ENCODE measurements around the gene WDR70. TPM values are rescaled to one million over a fixed set of nuclear protein-coding genes. Genes with fewer than 3 reads are reported as not detected.
"Not testable (repeated sequence)": the region's sequence is repeated elsewhere in the genome, so short reads cannot be mapped to it uniquely, and the experiment has no call there.

The WDR70 gene
- polyA plus RNA-seq, 1 of the 3 experiments (the other 2 are of a cell fraction), result 14.2 TPM

- Histone ChIP-seq H3K27ac (ENCODE audit: low read depth in 2 of 2, low read length in 1 of 2) (no peak overlapping the region), H3K9me3 (no peaks in the 10 kb centered on the region), H3F3A (replicated peaks; ENCODE audit: insufficient read depth) (peaks cover 15% of the 10 kb centered on the region), H3K79me2 (ENCODE audit: insufficient read depth) (peaks cover 17% of the 10 kb centered on the region), H3K36me3 (replicated peaks in 1 of 2; ENCODE audit: control insufficient read depth in 1 of 2, insufficient read depth in 2 of 2, low read length in 1 of 2) (no peaks in the 10 kb centered on the region), H3K9ac (no peak overlapping the region), H4K20me1 (ENCODE audit: insufficient read depth) (no peaks in the 10 kb centered on the region), H3K9me2 (no peaks in the 10 kb centered on the region), H3K4me1 (ENCODE audit: control insufficient read depth in 1 of 2, insufficient read depth in 2 of 2, low read depth in 1 of 2, low read length in 1 of 2) (no peaks in the 10 kb centered on the region; a peak in 1 of 4 replicates), H3K27me3 (ENCODE audit: insufficient read depth) (no peaks in the 10 kb centered on the region), H3K4me3 (ENCODE audit: low read depth in 2 of 2, low read length in 1 of 2) (no peak overlapping the region), H3K4me2 (no peak overlapping the region), H2AFZ (ENCODE audit: low read depth) (no peak overlapping the region)
- 73% methylated on average over 3 of the region's 3 CpGs for WGBS (ENCODE audit: low lambda C conversion rate)
- POLR2A ChIA-PET, result no interaction called here
- no peak for DNase-seq
- TF ChIP-seq USF2 (IDR thresholded peaks at IDR 0.05; ENCODE audit: borderline replicate concordance, low read depth, low read length) (no peak), FOXM1 (IDR thresholded peaks at IDR 0.05; ENCODE audit: low read depth) (no peak), RXRA (IDR thresholded peaks at IDR 0.05; ENCODE audit: borderline replicate concordance, low read depth) (no peak), GATA2 (CRISPR knock-in tag; IDR thresholded peaks at IDR 0.05) (no peak)
- CTCF ChIA-PET, result no interaction called here
These were observed 4.0 kb upstream of the WDR70 start for GRCh38 chr5:37375091-37375490.

GRCh38 chr5:37378066-37378465, 1.1 kb upstream of the WDR70 start:
- H3F3A ChIP-seq (replicated peaks; ENCODE audit: insufficient read depth); DNase-seq; H3K27me3 ChIP-seq (ENCODE audit: insufficient read depth); H3K4me1 ChIP-seq (ENCODE audit: control insufficient read depth in 1 of 2, insufficient read depth in 2 of 2, low read depth in 1 of 2, low read length in 1 of 2); H3K4me3 ChIP-seq (ENCODE audit: low read depth in 2 of 2, low read length in 1 of 2); H3K4me2 ChIP-seq; H3K27ac ChIP-seq (ENCODE audit: low read depth in 2 of 2, low read length in 1 of 2); H2AFZ ChIP-seq (ENCODE audit: low read depth); H3K9ac ChIP-seq; H4K20me1 ChIP-seq (ENCODE audit: insufficient read depth); H3K9me2 ChIP-seq; H3K9me3 ChIP-seq: not testable (repeated sequence)
- peaks cover 20% of the 10 kb centered on the region for H3K79me2 ChIP-seq (ENCODE audit: insufficient read depth)
- H3K36me3 ChIP-seq (replicated peaks in 1 of 2; ENCODE audit: control insufficient read depth in 1 of 2, insufficient read depth in 2 of 2, low read length in 1 of 2), result peaks cover 0 to 16% of the 10 kb centered on the region in 2 experiments
- POLR2A ChIA-PET, result interaction anchor here (0.7 kb wide), 1 partner anchor 112 kb away, joined by 3 read pairs; no protein-coding TSS in a partner anchor
- CTCF ChIA-PET, result interaction anchor here (1.7 kb wide), 1 partner anchor 11 kb away, joined by 3 read pairs; no protein-coding TSS in a partner anchor
- WGBS (ENCODE audit: low lambda C conversion rate), result 98% methylated on average over 12 of the region's 12 CpGs

GRCh38 chr5:37391591-37391990, 12.5 kb downstream of the WDR70 start:
- Histone ChIP-seq H2AFZ (ENCODE audit: low read depth) (no peak overlapping the region), H3K9ac (no peak overlapping the region), H3K36me3 (replicated peaks in 1 of 2; ENCODE audit: control insufficient read depth in 1 of 2, insufficient read depth in 2 of 2, low read length in 1 of 2) (peaks cover 26 to 41% of the 10 kb centered on the region in 2 experiments), H3K9me3 (no peaks in the 10 kb centered on the region), H4K20me1 (ENCODE audit: insufficient read depth) (no peaks in the 10 kb centered on the region), H3K4me3 (ENCODE audit: low read depth in 2 of 2, low read length in 1 of 2) (no peak overlapping the region), H3K4me1 (ENCODE audit: control insufficient read depth in 1 of 2, insufficient read depth in 2 of 2, low read depth in 1 of 2, low read length in 1 of 2) (no peaks in the 10 kb centered on the region), H3K79me2 (ENCODE audit: insufficient read depth) (peaks cover 14% of the 10 kb centered on the region; the same call in 1 of the 2 replicates), H3K27ac (ENCODE audit: low read depth in 2 of 2, low read length in 1 of 2) (no peak overlapping the region), H3K27me3 (ENCODE audit: insufficient read depth) (no peaks in the 10 kb centered on the region), H3K9me2 (no peaks in the 10 kb centered on the region), H3F3A (replicated peaks; ENCODE audit: insufficient read depth) (no peaks in the 10 kb centered on the region), H3K4me2 (no peak overlapping the region)
- ChIA-PET CTCF (no interaction called here), POLR2A (no interaction called here)
- DNase-seq, result no peak
- WGBS (ENCODE audit: low lambda C conversion rate), result 78% methylated on average over 3 of the region's 3 CpGs
- TF ChIP-seq GATA2 (CRISPR knock-in tag; IDR thresholded peaks at IDR 0.05) (no peak), EZH2phosphoT487 (IDR thresholded peaks at IDR 0.05; ENCODE audit: borderline replicate concordance, low read depth) (no peak), IRF3 (IDR thresholded peaks at IDR 0.05; ENCODE audit: low read depth, low read length) (no peak), JUND (IDR thresholded peaks at IDR 0.05) (no peak), FOSL2 (IDR thresholded peaks at IDR 0.05; ENCODE audit: borderline replicate concordance, low read depth) (no peak), RAD21 (IDR thresholded peaks at IDR 0.05; ENCODE audit: low read length) (no peak), TEAD4 (IDR thresholded peaks at IDR 0.05; ENCODE audit: borderline replicate concordance, insufficient read depth) (no peak), FOXM1 (IDR thresholded peaks at IDR 0.05; ENCODE audit: low read depth) (no peak), EP300 (IDR thresholded peaks at IDR 0.05; ENCODE audit: borderline replicate concordance in 1 of 2, low read depth in 1 of 2, low read length in 1 of 2) (no peak), SIN3A (IDR thresholded peaks at IDR 0.05; ENCODE audit: borderline replicate concordance, low read depth, low read length) (no peak), SMC3 (IDR thresholded peaks at IDR 0.05; ENCODE audit: low read depth, low read length) (no peak), TCF12 (IDR thresholded peaks at IDR 0.05) (no peak), REST (IDR thresholded peaks at IDR 0.05; ENCODE audit: low read depth, low read length) (no peak), PBX3 (IDR thresholded peaks at IDR 0.05) (no peak)
